ENCODE results near the gene RRP9.
A peak's percentile ranks its signal among the peaks of the same experiment; 100 is the strongest.

The RRP9 gene

DNA sequence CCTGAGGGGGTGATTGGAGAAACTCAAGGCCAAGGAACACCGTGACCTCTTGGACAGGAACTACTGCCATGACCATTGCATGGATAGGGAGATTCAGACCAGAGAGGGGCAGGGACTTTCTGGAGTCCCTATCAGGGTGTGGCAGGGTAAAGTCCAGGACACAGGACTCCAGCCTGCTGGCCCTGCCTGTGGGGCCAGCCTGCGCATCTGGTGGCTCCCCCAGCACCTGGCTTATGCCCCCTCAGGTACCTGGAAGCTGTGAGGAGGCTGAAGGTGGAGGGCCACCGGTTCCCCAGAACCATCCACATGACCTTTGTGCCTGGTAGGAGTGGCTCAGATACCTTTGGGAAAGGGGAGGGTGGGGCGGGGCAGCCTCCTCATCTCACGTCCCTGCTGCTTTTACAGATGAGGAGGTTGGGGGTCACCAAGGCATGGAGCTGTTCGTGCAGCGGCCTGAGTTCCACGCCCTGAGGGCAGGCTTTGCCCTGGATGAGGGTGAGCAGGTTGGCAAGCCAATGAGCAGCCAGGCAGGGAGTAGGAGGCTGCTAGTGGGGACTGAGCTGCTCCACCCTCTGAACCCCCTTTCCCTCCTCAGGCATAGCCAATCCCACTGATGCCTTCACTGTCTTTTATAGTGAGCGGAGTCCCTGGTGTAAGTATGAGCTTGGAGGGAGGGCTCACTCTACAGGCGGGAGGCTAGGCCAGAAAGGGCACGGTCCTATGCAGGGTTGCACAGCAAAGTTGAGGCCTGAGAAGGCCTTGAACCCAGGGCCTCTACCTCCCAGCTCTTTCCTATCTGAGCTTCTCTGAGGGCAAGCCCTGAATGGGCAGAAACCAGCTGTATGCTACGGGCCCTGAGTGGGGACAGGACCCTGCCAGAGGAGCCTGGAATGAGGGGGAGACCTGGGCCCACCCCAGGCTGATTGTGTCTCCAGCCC lies 44.6 kb upstream of the RRP9 start:
- no peaks in the 10 kb centered on the region for H3K27me3 ChIP-seq (ENCODE audit: insufficient read depth, poor library complexity, severe bottlenecking)
- H3K27ac ChIP-seq (ENCODE audit: poor library complexity, severe bottlenecking): no peak overlapping the region
- no peaks in the 10 kb centered on the region for H3K9me3 ChIP-seq (ENCODE audit: severe bottlenecking)
- peaks cover 2% of the 10 kb centered on the region; the same call in 1 of the 2 replicates for H3K36me3 ChIP-seq (ENCODE audit: low read depth)
- H3K4me1 ChIP-seq (ENCODE audit: insufficient read depth, poor library complexity, severe bottlenecking): peaks cover 5% of the 10 kb centered on the region
- TF ChIP-seq CTCF (IDR thresholded peaks at IDR 0.05; ENCODE audit: poor library complexity, severe bottlenecking): no peak
- ATAC-seq (ENCODE audit: low read depth) (no peak), DNase-seq (ENCODE audit: low spot score) (no peak)
- H3K4me3 ChIP-seq (ENCODE audit: severe bottlenecking): no peak overlapping the region

DNA sequence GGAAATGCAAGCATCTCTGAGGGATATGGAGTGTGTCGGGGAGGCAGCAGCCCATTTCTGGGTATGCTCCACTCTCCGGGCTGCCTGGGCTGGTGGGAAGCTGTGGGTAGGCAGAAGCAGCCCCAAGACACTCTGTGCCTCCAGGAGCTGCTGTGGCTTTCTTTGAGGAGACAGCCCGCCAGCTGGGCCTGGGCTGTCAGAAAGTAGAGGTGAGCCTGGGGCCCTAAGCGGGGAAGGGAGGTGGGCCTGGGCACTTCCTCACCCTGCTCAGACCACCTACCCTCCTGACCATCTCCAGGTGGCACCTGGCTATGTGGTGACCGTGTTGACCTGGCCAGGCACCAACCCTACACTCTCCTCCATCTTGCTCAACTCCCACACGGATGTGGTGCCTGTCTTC lies 43.4 kb upstream of the RRP9 start:
- Histone ChIP-seq H3K4me1 (ENCODE audit: insufficient read depth, poor library complexity, severe bottlenecking) (peaks cover 5% of the 10 kb centered on the region), H3K27ac (ENCODE audit: poor library complexity, severe bottlenecking) (no peak overlapping the region), H3K4me3 (ENCODE audit: severe bottlenecking) (no peak overlapping the region), H3K9me3 (ENCODE audit: severe bottlenecking) (no peaks in the 10 kb centered on the region), H3K36me3 (ENCODE audit: low read depth) (no peaks in the 10 kb centered on the region), H3K27me3 (ENCODE audit: insufficient read depth, poor library complexity, severe bottlenecking) (no peaks in the 10 kb centered on the region)
- DNase-seq (ENCODE audit: low spot score): no peak
- no peak for ATAC-seq (ENCODE audit: low read depth)
- no peak for TF ChIP-seq CTCF (IDR thresholded peaks at IDR 0.05; ENCODE audit: poor library complexity, severe bottlenecking)

DNA sequence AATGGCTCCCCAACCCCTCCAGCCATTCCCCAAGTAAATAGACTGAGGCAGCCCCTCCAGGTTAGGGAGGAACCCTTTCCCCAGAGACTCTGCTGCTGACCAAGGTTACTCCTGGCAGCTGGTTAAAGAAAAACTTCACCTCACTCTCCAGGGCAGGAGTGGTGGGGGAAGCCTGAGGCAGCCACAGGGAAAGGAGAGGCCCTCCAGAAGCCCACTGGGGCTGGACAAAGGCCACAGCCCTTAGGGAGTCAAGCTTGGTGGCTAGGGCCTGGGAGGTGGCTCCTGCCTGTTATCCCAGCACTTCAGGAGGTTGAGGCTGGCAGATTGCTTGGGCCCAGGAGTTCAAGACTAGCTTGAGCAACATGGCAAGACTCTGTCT lies 42.6 kb upstream of the RRP9 start:
- ATAC-seq (ENCODE audit: low read depth) (no peak), DNase-seq (ENCODE audit: low spot score) (no peak)
- H3K27ac ChIP-seq (ENCODE audit: poor library complexity, severe bottlenecking): peak overlapping the region; percentile 84
- no peaks in the 10 kb centered on the region for H3K9me3 ChIP-seq (ENCODE audit: severe bottlenecking)
- H3K4me3 ChIP-seq (ENCODE audit: severe bottlenecking): no peak overlapping the region
- H3K36me3 ChIP-seq (ENCODE audit: low read depth): no peaks in the 10 kb centered on the region
- no peaks in the 10 kb centered on the region for H3K27me3 ChIP-seq (ENCODE audit: insufficient read depth, poor library complexity, severe bottlenecking)
- no peak for TF ChIP-seq CTCF (IDR thresholded peaks at IDR 0.05; ENCODE audit: poor library complexity, severe bottlenecking)
- peaks cover 5% of the 10 kb centered on the region for H3K4me1 ChIP-seq (ENCODE audit: insufficient read depth, poor library complexity, severe bottlenecking)

- no peaks in the 10 kb centered on the region for H3K9me3 ChIP-seq (ENCODE audit: severe bottlenecking)
- DNase-seq (ENCODE audit: low spot score): no peak
- H3K27me3 ChIP-seq (ENCODE audit: insufficient read depth, poor library complexity, severe bottlenecking): no peaks in the 10 kb centered on the region
- peak overlapping the region; percentile 37 for H3K4me3 ChIP-seq (ENCODE audit: severe bottlenecking)
- no peak for ATAC-seq (ENCODE audit: low read depth)
- H3K27ac ChIP-seq (ENCODE audit: poor library complexity, severe bottlenecking): peak overlapping the region; percentile 84
- no peaks in the 10 kb centered on the region for H3K36me3 ChIP-seq (ENCODE audit: low read depth)
- no peak for TF ChIP-seq CTCF (IDR thresholded peaks at IDR 0.05; ENCODE audit: poor library complexity, severe bottlenecking)
- H3K4me1 ChIP-seq (ENCODE audit: insufficient read depth, poor library complexity, severe bottlenecking): peaks cover 5% of the 10 kb centered on the region
Observed at GRCh38 chr3:51983578-51984268, 42.0 kb upstream of the RRP9 start.

Data from RWPE2 (cell line).